ENCODE data around the gene POLA1.

DNA sequence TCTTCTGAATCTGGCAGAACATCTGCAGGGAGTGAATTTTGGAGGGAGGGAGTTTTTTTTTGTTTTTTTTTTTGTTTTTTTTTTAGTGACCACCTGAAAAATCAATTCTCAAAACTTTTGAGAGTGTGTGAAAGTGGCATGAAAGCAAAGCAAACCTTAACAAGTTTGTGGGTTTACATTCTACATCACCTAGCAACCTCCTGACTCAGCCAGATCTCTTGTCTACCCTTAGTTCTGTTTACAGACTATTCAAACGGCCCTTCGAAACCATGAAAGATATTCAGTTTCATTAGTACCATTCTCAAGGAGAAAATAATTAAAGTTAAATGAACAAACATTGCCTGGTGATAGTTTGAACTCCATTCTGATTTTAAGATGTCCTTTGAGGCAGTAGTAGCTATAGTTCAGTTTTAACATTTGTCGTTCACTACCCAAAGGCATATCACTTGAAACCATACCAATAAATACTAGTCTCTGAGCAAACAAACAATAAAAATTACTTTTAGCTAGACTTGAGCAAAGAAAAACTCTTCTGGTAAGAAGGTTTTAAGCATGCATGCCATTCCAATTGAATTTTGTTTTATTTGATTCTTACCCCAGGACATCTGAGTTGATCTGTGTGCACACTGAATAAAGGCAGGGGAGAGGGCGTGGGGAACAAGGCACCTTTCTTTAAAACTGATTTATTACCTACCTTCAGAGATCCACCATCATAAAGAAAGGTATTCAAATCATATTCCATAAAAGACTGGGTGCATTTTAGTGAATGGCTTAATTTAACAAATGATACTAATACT, 184.3 kb downstream of the POLA1 start:
- no peak for TF ChIP-seq ZNF670 (tag by site-specific recombination; IDR thresholded peaks at IDR 0.05; ENCODE audit: low read depth)
- TF ChIP-seq, protein P1, sequence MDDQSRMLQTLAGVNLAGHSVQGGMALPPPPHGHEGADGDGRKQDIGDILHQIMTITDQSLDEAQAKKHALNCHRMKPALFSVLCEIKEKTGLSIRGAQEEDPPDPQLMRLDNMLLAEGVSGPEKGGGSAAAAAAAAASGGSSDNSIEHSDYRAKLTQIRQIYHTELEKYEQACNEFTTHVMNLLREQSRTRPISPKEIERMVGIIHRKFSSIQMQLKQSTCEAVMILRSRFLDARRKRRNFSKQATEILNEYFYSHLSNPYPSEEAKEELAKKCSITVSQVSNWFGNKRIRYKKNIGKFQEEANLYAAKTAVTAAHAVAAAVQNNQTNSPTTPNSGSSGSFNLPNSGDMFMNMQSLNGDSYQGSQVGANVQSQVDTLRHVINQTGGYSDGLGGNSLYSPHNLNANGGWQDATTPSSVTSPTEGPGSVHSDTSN (CRISPR knock-in tag; IDR thresholded peaks at IDR 0.05): no peak
- TF ChIP-seq ZNF274 (IDR thresholded peaks at IDR 0.05; ENCODE audit: low read length): no peak
- no peak for TF ChIP-seq ZNF274 (tag by site-specific recombination; IDR thresholded peaks at IDR 0.05; ENCODE audit: borderline replicate concordance)
- no peak for TF ChIP-seq TCF7L2 (IDR thresholded peaks at IDR 0.05; ENCODE audit: borderline replicate concordance, low read depth, low read length)
- no peak for TF ChIP-seq SP2 (tag by site-specific recombination; IDR thresholded peaks at IDR 0.05)
- no peak for TF ChIP-seq ZNF423 (tag by site-specific recombination; IDR thresholded peaks at IDR 0.05)
- TF ChIP-seq ZNF311 (tag by site-specific recombination; IDR thresholded peaks at IDR 0.05; ENCODE audit: borderline replicate concordance): no peak
- TF ChIP-seq CTCF (tag by site-specific recombination; IDR thresholded peaks at IDR 0.05): no peak
- no peak for TF ChIP-seq ZNF792 (tag by site-specific recombination; IDR thresholded peaks at IDR 0.05)
